GM12874 (cell line): ENCODE results near the gene UBN1.

ENCODE experiments used
- CTCF ChIP-seq: IDR thresholded peaks from 2 replicates; pipeline ENCODE4 v1.5.1; 2011; ENCODE audit warnings: low read depth, mild to moderate bottlenecking, control low read depth, low read length, moderate library complexity; ENCODE audit not compliant: insufficient read depth

The UBN1 gene

GRCh38 chr16:4923853-4924252 lies 76.6 kb downstream of the UBN1 start:
- TF ChIP-seq CTCF, result no peak

DNA sequence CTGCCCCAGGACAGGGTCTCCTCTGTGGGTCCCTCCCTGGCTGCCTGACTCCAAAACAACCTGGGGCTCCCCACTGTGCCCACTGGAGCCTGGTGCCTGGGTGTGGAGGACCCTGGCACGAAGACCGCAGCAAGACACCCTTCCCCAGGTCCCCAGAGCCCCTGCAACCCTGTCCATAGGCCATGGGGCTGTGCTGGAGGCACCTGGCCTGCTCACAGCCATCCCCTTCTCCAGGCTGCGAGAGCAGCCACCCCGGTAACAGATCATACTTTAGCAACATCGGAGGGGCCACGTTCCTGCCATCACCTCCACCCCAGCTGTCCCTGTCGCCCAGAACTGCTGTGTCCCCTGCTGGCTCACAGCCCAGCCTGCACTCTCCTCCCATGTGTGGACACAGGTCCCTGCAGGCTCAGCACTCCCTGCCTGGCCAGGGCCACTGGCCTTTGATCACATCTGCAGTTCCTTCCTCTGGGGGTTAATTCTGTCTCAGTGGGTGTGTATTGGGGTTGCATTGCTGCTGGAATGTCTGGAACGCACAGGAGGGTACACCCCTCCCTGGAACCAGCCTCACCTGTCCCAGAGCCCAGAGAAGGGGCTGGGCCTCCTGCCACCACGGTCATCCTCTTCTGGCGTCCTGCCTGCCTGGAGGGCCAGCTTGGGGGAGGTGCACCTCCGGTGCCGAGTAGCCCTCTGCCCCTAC lies 77.5 kb downstream of the UBN1 start:
- no peak for TF ChIP-seq CTCF

DNA sequence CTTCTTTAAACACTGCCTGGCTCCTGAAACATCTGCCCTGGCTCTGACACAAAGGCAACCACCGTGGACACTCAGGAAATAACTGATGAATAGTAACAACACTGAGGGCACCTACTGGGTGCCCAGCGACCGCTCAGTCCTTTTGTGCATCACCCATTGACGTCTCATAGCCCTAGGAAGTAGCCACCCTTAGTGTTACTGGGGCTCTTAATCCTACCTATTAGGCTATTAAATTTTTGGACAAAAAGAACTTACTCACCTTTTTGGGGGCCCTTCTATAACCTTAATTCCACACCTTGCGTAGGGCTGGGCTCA lies 78.0 kb downstream of the UBN1 start:
- no peak for TF ChIP-seq CTCF

- TF ChIP-seq CTCF, result no peak
Measured at GRCh38 chr16:4925791-4926190, 78.5 kb downstream of the UBN1 start.

GRCh38 chr16:4926928-4927327 lies 79.6 kb downstream of the UBN1 start:
- no peak for TF ChIP-seq CTCF

DNA sequence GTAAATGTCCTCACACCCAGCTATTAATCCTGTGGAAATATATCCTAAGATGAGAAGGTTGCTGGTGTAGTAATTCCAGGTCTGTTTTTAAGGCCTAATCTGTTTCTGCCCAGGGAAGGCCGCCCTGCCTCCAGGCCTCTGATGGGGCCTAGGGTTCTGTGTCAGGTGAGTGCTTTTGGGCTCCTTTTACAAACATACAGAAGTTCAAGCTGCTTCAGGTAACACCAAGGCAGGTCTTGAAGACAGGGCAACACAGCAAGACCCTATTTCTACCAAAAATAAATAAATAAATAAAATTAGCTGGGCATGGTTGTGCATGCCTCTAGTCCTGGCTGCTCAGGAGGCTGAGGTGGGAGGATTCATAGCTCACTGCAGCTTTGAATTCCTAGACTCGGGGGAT lies 80.4 kb downstream of the UBN1 start:
- TF ChIP-seq CTCF, result no peak

GRCh38 chr16:4928227-4928626 lies 80.9 kb downstream of the UBN1 start:
- TF ChIP-seq CTCF, result no peak
